Measurements from ENCODE around the gene RASEF.

Gene RASEF

DNA sequence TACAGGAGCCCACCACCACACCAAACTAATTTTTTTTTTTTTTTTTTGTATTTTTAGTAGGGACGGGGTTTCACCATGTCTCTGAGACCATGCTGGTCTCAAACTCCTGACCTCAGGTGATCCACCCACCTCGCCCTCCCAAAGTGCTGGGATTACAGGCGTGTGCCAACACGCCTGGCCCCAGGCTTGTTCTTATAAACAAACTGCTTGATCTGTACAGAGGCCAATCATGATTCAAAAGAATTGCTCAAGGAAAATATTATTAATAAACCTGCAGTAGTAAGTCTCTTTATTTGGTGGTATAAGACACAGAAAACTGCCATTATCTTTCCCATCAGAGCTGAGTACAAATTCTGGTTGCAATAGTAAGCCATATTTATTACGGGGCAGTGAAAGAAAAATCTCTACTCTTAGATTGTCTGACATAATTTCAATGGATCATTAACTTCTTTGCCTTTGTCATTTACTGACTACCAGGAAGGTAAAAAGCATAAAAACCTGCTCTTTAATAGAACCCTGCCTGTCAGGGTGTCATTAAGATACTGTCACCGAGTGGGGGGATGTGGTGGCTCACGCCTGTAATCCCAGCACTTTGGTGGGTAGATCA is 33.3 kb downstream of the RASEF start:
- TF ChIP-seq REST (IDR thresholded peaks at IDR 0.05; ENCODE audit: insufficient replicate concordance, low read depth) (no peak), GABPA (IDR thresholded peaks at IDR 0.05; ENCODE audit: low read depth) (no peak), SPI1 (IDR thresholded peaks at IDR 0.05; ENCODE audit: borderline replicate concordance, low read depth) (no peak), POLR2AphosphoS5 (IDR thresholded peaks at IDR 0.05; ENCODE audit: low read depth) (no peak)
- TF ChIP-seq, protein P1, sequence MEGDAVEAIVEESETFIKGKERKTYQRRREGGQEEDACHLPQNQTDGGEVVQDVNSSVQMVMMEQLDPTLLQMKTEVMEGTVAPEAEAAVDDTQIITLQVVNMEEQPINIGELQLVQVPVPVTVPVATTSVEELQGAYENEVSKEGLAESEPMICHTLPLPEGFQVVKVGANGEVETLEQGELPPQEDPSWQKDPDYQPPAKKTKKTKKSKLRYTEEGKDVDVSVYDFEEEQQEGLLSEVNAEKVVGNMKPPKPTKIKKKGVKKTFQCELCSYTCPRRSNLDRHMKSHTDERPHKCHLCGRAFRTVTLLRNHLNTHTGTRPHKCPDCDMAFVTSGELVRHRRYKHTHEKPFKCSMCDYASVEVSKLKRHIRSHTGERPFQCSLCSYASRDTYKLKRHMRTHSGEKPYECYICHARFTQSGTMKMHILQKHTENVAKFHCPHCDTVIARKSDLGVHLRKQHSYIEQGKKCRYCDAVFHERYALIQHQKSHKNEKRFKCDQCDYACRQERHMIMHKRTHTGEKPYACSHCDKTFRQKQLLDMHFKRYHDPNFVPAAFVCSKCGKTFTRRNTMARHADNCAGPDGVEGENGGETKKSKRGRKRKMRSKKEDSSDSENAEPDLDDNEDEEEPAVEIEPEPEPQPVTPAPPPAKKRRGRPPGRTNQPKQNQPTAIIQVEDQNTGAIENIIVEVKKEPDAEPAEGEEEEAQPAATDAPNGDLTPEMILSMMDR (IDR thresholded peaks at IDR 0.05; ENCODE audit: insufficient read depth, low read length), result no peak
- DNase-seq (ENCODE audit: low read depth in 1 of 2, low spot score in 1 of 2), result no peak
- no peaks in the 10 kb centered on the region for H3K27me3 ChIP-seq (ENCODE audit: insufficient read depth, poor library complexity, severe bottlenecking)
- no peak overlapping the region for H3K4me3 ChIP-seq (replicated peaks; ENCODE audit: insufficient read depth, low read length)
- H3K27ac ChIP-seq (replicated peaks), result no peak overlapping the region

DNA sequence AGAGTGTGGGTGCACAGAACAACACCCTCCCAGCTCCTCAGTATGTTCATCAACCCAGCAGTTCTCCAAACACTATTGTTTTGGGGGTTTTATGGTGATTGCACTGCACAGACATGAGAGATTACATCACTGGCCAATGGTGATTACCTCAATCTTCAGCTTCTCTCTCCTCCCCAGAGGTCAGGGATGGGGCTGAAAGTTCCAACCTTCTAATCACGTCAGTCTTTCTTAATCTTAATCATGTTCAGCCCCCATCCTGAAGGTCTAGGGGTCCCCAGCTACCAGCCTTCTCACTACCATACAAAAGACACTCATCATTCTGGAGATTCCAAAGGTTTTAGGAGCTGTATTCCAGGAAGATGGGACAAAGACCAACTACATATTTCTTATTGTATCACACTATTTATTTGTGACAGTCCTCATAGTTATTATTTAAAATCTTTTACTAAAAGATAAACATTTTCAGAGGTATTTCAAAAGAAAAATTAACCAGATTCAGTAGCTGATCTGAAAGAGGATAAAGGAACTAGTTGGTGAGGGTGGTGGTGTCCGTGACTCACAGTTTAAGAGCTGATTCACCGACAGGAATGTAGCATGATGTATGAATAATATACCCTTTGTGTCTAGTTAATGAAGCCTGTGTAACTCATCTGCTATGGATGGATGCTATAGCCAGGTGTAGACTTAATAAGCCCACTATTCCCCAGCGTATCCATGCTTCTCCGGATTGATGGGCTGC is 35.6 kb downstream of the RASEF start:
- Histone ChIP-seq H3K27me3 (ENCODE audit: insufficient read depth, poor library complexity, severe bottlenecking) (no peaks in the 10 kb centered on the region), H3K27ac (replicated peaks) (no peak overlapping the region), H3K4me3 (replicated peaks; ENCODE audit: insufficient read depth, low read length) (no peak overlapping the region)
- TF ChIP-seq SPI1 (IDR thresholded peaks at IDR 0.05; ENCODE audit: borderline replicate concordance, low read depth) (no peak), REST (IDR thresholded peaks at IDR 0.05; ENCODE audit: insufficient replicate concordance, low read depth) (no peak), GABPA (IDR thresholded peaks at IDR 0.05; ENCODE audit: low read depth) (no peak), POLR2AphosphoS5 (IDR thresholded peaks at IDR 0.05; ENCODE audit: low read depth) (no peak)
- TF ChIP-seq, protein P1 (IDR thresholded peaks at IDR 0.05; ENCODE audit: insufficient read depth, low read length), result no peak
- no peak for DNase-seq (ENCODE audit: low read depth in 1 of 2, low spot score in 1 of 2)

GRCh38 chr9:83024506-83025125 is 38.3 kb downstream of the RASEF start:
- TF ChIP-seq, protein P1 (IDR thresholded peaks at IDR 0.05; ENCODE audit: insufficient read depth, low read length), result no peak
- TF ChIP-seq REST (IDR thresholded peaks at IDR 0.05; ENCODE audit: insufficient replicate concordance, low read depth) (no peak), SPI1 (IDR thresholded peaks at IDR 0.05; ENCODE audit: borderline replicate concordance, low read depth) (no peak), POLR2AphosphoS5 (IDR thresholded peaks at IDR 0.05; ENCODE audit: low read depth) (no peak), GABPA (IDR thresholded peaks at IDR 0.05; ENCODE audit: low read depth) (no peak)
- Histone ChIP-seq H3K27me3 (ENCODE audit: insufficient read depth, poor library complexity, severe bottlenecking) (no peaks in the 10 kb centered on the region), H3K27ac (replicated peaks) (no peak overlapping the region), H3K4me3 (replicated peaks; ENCODE audit: insufficient read depth, low read length) (no peak overlapping the region)
- DNase-seq (ENCODE audit: low read depth in 1 of 2, low spot score in 1 of 2), result no peak

Measured in HL-60 (cell line).